H1 (cell line): Measurements from ENCODE around the gene HDAC10. TPM values are rescaled to one million over a fixed set of nuclear protein-coding genes. Genes with fewer than 3 reads are reported as not detected.

Experiments
- ATF2 ChIP-seq: IDR thresholded peaks from 2 replicates; pipeline ENCODE4 v1.6.1; 2012; ENCODE audit warnings: low read length, inconsistent platforms
- GABPA ChIP-seq: IDR thresholded peaks from 2 replicates; pipeline ENCODE4 v1.6.1; 2011; ENCODE audit warnings: mild to moderate bottlenecking, low read length, moderate library complexity, borderline replicate concordance; ENCODE audit not compliant: insufficient read depth
- JUND ChIP-seq: IDR thresholded peaks from 2 replicates; pipeline ENCODE4 v1.6.1; 2011; ENCODE audit warnings: mild to moderate bottlenecking, improper control_type of control experiment, low read length
- MAFK ChIP-seq: IDR thresholded peaks from 2 replicates; pipeline ENCODE4 v1.6.1; 2012; ENCODE audit warnings: low read depth, mild to moderate bottlenecking, improper control_type of control experiment, low read length
- SAP30 ChIP-seq: fragments of 300-600 bp; sonication (generic); IDR thresholded peaks from 2 replicates; pipeline ENCODE4 v1.7.1; 2012; ENCODE audit warnings: low read length, moderate library complexity, mild to moderate bottlenecking, inconsistent platforms; ENCODE audit not compliant: insufficient read depth, insufficient replicate concordance
- SP1 ChIP-seq: IDR thresholded peaks from 2 replicates; pipeline ENCODE4 v1.6.1; 2011; ENCODE audit warnings: low read depth, low read length
- SRF ChIP-seq: IDR thresholded peaks from 2 replicates; pipeline ENCODE4 v1.6.1; 2011; ENCODE audit warnings: mild to moderate bottlenecking, low read depth, low read length, moderate library complexity
- TCF12 ChIP-seq: IDR thresholded peaks from 2 replicates; pipeline ENCODE4 v1.6.1; 2011; ENCODE audit warnings: low read depth, mild to moderate bottlenecking, low read length
- polyA plus RNA-seq, 7 experiments: library from polyadenylated mRNA; depleted of rRNA in 3 of 7; stranded (reverse) in 5 of 7; unstranded in 2 of 7; fragments of >200 nt in 5 of 7; fragments of 200-250 nt in 2 of 7; gene quantifications; 1 replicate in 5 of 7; 2 replicates in 1 of 7; 4 replicates in 1 of 7; pipeline versions ENCODE4 v1.2.1 to v1.2.3, GENCODE V29; 2011 to 2013; ENCODE audit warnings: missing spikeins in 2 of 7, mixed read lengths in 2 of 7
- total RNA-seq: library from RNA; stranded (reverse); fragmentation: NEBNext Ultra II Directional; extraction: Animal tissue kit (Norgen Biotek cat#: 25700); gene quantifications from 2 replicates; pipeline ENCODE4 v1.2.1, GENCODE V29; 2021

HDAC10 gene
- total and polyA plus RNA-seq, 2 of the 8 experiments (the other 6 are each of a cell fraction or from before 2014, with no cell fraction given): 11.2 to 26.4 TPM

- TF ChIP-seq ATF2 (no peak), SAP30 (no peak), SRF (no peak), JUND (no peak), GABPA (no peak), MAFK (no peak), TCF12 (no peak), SP1 (no peak)
- TF ChIP-seq, all 59 proteins: peak for 0
These were observed 30.9 kb upstream of the HDAC10 start (continued) for GRCh38 chr22:50281957-50282356.
